HepG2 (cell line): Measurements from ENCODE around the gene TTC1. TPM values are rescaled to one million over a fixed set of nuclear protein-coding genes. Genes with fewer than 3 reads are reported as not detected.
A peak's percentile ranks its signal among the peaks of the same experiment; 100 is the strongest.

ENCODE experiments used
- CCDC6 ChIP-seq: sonication (generic); formaldehyde crosslinking; IDR thresholded peaks from 2 replicates; pipeline ENCODE4 v1.8.1; 2022; ENCODE audit warnings: mild to moderate bottlenecking, missing genetic modification reagents, moderate library complexity
- DRAP1 ChIP-seq: IDR thresholded peaks from 2 replicates; pipeline ENCODE4 v1.6.1; 2016; ENCODE audit warnings: missing genetic modification reagents, missing compliant biosample characterization
- ESRRA ChIP-seq: sonication (generic); formaldehyde crosslinking; IDR thresholded peaks from 2 replicates; pipeline ENCODE4 v1.5.1; 2020; ENCODE audit warnings: mild to moderate bottlenecking, low read depth, missing genetic modification reagents
- FOXM1 ChIP-seq: sonication (generic); formaldehyde crosslinking; IDR thresholded peaks from 2 replicates; pipeline ENCODE4 v1.5.0; 2020; ENCODE audit warnings: missing genetic modification reagents
- IKZF1 ChIP-seq: fragments of 450-650 bp; IDR thresholded peaks from 2 replicates; pipeline ENCODE4 v1.7.1; 2016
- MED8 ChIP-seq: sonication (generic); formaldehyde crosslinking; IDR thresholded peaks from 2 replicates; pipeline ENCODE4 v1.8.1; 2023; ENCODE audit warnings: mild to moderate bottlenecking, missing genetic modification reagents; ENCODE audit not compliant: insufficient replicate concordance
- MXD1 ChIP-seq: sonication (generic); formaldehyde crosslinking; IDR thresholded peaks from 2 replicates; pipeline ENCODE4 v1.4.0; 2020; ENCODE audit warnings: mild to moderate bottlenecking, missing genetic modification reagents
- NFE2L1 ChIP-seq: sonication (generic); formaldehyde crosslinking; IDR thresholded peaks from 2 replicates; pipeline ENCODE4 v1.4.0; 2020; ENCODE audit warnings: missing genetic modification reagents, mild to moderate bottlenecking, borderline replicate concordance
- POLR2AphosphoS2 ChIP-seq: IDR thresholded peaks from 2 replicates; pipeline ENCODE4 v1.6.1; 2011; ENCODE audit warnings: low read depth, low read length, improper control_type of control experiment
- PRDM15 ChIP-seq: sonication (generic); formaldehyde crosslinking; IDR thresholded peaks from 2 replicates; pipeline ENCODE4 v1.4.0; 2020; ENCODE audit warnings: missing genetic modification reagents
- RFX1 ChIP-seq: fragments of 450-650 bp; IDR thresholded peaks from 2 replicates; pipeline ENCODE4 v1.6.1; 2017
- RXRA ChIP-seq: sonication (generic); formaldehyde crosslinking; IDR thresholded peaks from 2 replicates; pipeline ENCODE4 v1.5.1; 2020; ENCODE audit warnings: missing genetic modification reagents
- SNRNP70 ChIP-seq: fragments of 200-400 bp; formaldehyde crosslinking; IDR thresholded peaks from 2 replicates; pipeline ENCODE4 v1.6.1; 2017; ENCODE audit warnings: mild to moderate bottlenecking, low read depth, low read length, moderate library complexity
- TMF1 ChIP-seq: sonication (generic); formaldehyde crosslinking; IDR thresholded peaks from 2 replicates; pipeline ENCODE4 v1.8.1; 2022; ENCODE audit warnings: low read depth, missing genetic modification reagents
- ZBTB14 ChIP-seq: sonication (generic); formaldehyde crosslinking; IDR thresholded peaks from 2 replicates; pipeline ENCODE4 v1.4.0; 2020; ENCODE audit warnings: missing genetic modification reagents
- ZNF329 ChIP-seq: sonication (generic); formaldehyde crosslinking; IDR thresholded peaks from 2 replicates; pipeline ENCODE4 v1.9.0; 2021; ENCODE audit warnings: low read depth, mild to moderate bottlenecking, missing genetic modification reagents
- ZNF33B ChIP-seq: sonication (generic); formaldehyde crosslinking; IDR thresholded peaks from 2 replicates; pipeline ENCODE4 v1.5.1; 2020; ENCODE audit warnings: mild to moderate bottlenecking, missing genetic modification reagents
- ZNF788 ChIP-seq: sonication (generic); formaldehyde crosslinking; IDR thresholded peaks from 2 replicates; pipeline ENCODE4 v1.5.0; 2020; ENCODE audit warnings: mild to moderate bottlenecking, missing genetic modification reagents, borderline replicate concordance
- polyA plus RNA-seq, 8 experiments: library from polyadenylated mRNA; depleted of rRNA in 3 of 8; stranded (reverse) in 7 of 8; unstranded in 1 of 8; fragments of >200 nt; fragmentation: Illumina TruSeq in 4 of 8; extraction: Trizol in 4 of 8; gene quantifications; 2 replicates each; pipeline versions ENCODE4 v1.2.1 to v1.2.3, GENCODE V29; 2011 to 2016; ENCODE audit warnings: low read depth in 4 of 8, missing spikeins in 1 of 8, mixed read lengths in 1 of 8; ENCODE audit not compliant: insufficient read depth in 1 of 8
- total RNA-seq, 5 experiments: library from RNA; depleted of rRNA; stranded (reverse); fragments of >200 nt; fragmentation: Illumina TruSeq; extraction: Trizol; gene quantifications; 2 replicates each; pipeline ENCODE4 v1.2.3, GENCODE V29; 2016; ENCODE audit warnings: low read depth in 1 of 5
- TF ChIP-seq, protein P1 (sequence below): sonication (generic); formaldehyde crosslinking; conservative IDR thresholded peaks from 2 replicates; pipeline ENCODE4 v1.4.0; 2020; ENCODE audit warnings: missing genetic modification reagents
- TF ChIP-seq, protein P2 (sequence below), 2 experiments: sonication (generic) in 1 of 2; formaldehyde crosslinking in 1 of 2; IDR thresholded peaks; 2 replicates each; pipeline versions ENCODE4 v1.4.0 to v1.6.1; 2018 to 2020; ENCODE audit warnings: missing genetic modification reagents in 2 of 2, borderline replicate concordance in 1 of 2, low read depth in 1 of 2, mild to moderate bottlenecking in 1 of 2, missing biosample characterization in 1 of 2
- TF ChIP-seq, protein P3 (sequence below): IDR thresholded peaks from 2 replicates; pipeline ENCODE4 v1.6.1; 2012; ENCODE audit warnings: inconsistent platforms

The TTC1 gene
- total and polyA plus RNA-seq, 2 of the 13 experiments (the other 11 are each of a cell fraction or from before 2014, with no cell fraction given): 16.1 to 72.1 TPM

DNA sequence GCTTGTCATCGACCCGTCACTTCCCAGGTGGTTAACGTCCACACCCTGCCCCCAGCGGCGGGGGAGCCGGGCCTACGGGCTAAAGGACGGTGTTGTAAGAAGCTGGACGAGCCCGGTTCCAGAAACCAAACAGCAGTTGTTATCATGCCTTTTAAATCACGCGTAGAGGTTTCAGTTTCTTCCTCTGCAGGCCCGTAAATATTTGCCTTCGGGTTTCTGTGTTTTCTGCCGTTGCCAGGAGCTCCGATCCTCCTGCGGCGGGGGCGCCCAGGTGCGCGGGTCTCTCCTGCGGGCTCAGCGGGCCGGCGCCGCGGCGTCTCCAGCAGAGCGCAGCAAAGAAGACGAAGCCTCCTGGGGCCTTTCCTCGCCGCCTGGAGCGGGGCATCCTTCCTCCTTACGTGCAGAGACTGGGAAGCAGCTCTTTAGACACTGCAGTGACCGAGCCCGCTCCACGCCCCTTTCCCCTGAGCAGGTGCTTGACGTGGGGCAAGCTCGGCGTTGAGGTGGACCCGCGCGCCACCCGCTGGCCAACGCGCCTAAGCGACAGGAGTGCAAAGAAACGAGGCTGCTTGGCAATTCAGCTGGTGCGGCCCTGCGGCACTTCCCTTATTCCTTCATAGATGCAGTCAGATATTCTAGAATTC is 21.8 kb upstream of the TTC1 start (continued):
- TF ChIP-seq ESRRA (no peak), RXRA (CRISPR knock-in tag) (0 out of 2 replicates have a peak, but pooled peaks have one; percentile 34), TMF1 (no peak), MED8 (no peak), NFE2L1 (CRISPR knock-in tag) (no peak), ZNF329 (no peak), ZNF33B (CRISPR knock-in tag) (no peak), ZBTB14 (CRISPR knock-in tag) (no peak), IKZF1 (no peak), FOXM1 (no peak), SNRNP70 (no peak), RFX1 (peak; percentile 18; the same call in 1 of the 2 replicates), PRDM15 (CRISPR knock-in tag) (no peak), MXD1 (CRISPR knock-in tag) (no peak), POLR2AphosphoS2 (no peak), ZNF788 (CRISPR knock-in tag) (0 out of 2 replicates have a peak, but pooled peaks have one; percentile 37), DRAP1 (CRISPR knock-in tag) (no peak), CCDC6 (no peak)
- TF ChIP-seq, protein P1, sequence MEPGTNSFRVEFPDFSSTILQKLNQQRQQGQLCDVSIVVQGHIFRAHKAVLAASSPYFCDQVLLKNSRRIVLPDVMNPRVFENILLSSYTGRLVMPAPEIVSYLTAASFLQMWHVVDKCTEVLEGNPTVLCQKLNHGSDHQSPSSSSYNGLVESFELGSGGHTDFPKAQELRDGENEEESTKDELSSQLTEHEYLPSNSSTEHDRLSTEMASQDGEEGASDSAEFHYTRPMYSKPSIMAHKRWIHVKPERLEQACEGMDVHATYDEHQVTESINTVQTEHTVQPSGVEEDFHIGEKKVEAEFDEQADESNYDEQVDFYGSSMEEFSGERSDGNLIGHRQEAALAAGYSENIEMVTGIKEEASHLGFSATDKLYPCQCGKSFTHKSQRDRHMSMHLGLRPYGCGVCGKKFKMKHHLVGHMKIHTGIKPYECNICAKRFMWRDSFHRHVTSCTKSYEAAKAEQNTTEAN (CRISPR knock-in tag): no peak
- TF ChIP-seq, protein P2, sequence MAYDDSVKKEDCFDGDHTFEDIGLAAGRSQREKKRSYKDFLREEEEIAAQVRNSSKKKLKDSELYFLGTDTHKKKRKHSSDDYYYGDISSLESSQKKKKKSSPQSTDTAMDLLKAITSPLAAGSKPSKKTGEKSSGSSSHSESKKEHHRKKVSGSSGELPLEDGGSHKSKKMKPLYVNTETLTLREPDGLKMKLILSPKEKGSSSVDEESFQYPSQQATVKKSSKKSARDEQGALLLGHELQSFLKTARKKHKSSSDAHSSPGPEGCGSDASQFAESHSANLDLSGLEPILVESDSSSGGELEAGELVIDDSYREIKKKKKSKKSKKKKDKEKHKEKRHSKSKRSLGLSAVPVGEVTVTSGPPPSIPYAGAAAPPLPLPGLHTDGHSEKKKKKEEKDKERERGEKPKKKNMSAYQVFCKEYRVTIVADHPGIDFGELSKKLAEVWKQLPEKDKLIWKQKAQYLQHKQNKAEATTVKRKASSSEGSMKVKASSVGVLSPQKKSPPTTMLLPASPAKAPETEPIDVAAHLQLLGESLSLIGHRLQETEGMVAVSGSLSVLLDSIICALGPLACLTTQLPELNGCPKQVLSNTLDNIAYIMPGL (CRISPR knock-in tag; IDR thresholded peaks at IDR 0.05; ENCODE audit: borderline replicate concordance in 1 of 2, low read depth in 1 of 2): peak in 1 of 2 experiments; percentile 75; a peak in 1 of 4 replicates
- TF ChIP-seq, protein P3, sequence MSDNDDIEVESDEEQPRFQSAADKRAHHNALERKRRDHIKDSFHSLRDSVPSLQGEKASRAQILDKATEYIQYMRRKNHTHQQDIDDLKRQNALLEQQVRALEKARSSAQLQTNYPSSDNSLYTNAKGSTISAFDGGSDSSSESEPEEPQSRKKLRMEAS: peak; percentile 34; the same call in 1 of the 2 replicates
